SU-DHL-6 (cell line): ENCODE results near the gene SLC47A1.

Experiments used
- H2AFZ ChIP-seq: fragments of 200-600 bp; sonication (generic); 2 replicates; pipeline ENCODE4 v1.6.1; 2014; ENCODE audit warnings: low read depth, mild to moderate bottlenecking, moderate library complexity, mixed read lengths, antibody characterized with exemption, low read length; ENCODE audit not compliant: severe bottlenecking
- H3F3A ChIP-seq: fragments of 200-600 bp; shearing (Covaris generic); 2 replicates; pipeline ENCODE4 v1.6.0; 2016; ENCODE audit warnings: antibody characterized with exemption, mild to moderate bottlenecking; ENCODE audit not compliant: insufficient read depth
- H3K27ac ChIP-seq: fragments of 200-600 bp; sonication (generic); 2 replicates; pipeline ENCODE4 v1.5.1; 2016; ENCODE audit warnings: low read depth, mild to moderate bottlenecking, low read length, moderate library complexity, mixed read lengths
- H3K27me3 ChIP-seq: fragments of 200-600 bp; sonication (generic), shearing (Covaris generic); 2 replicates; pipeline ENCODE4 v1.6.0; 2014; ENCODE audit warnings: mild to moderate bottlenecking, low read length
- H3K36me3 ChIP-seq: fragments of 200-600 bp; sonication (generic); 2 replicates; pipeline ENCODE4 v1.6.1; 2014; ENCODE audit warnings: mild to moderate bottlenecking, low read length, mixed read lengths
- H3K4me2 ChIP-seq: fragments of 300-600, 200-600 bp; shearing (Covaris generic), sonication (generic); 2 replicates; pipeline ENCODE4 v1.6.0; 2014; ENCODE audit warnings: low read length, low read depth, mild to moderate bottlenecking; ENCODE audit not compliant: poor library complexity, severe bottlenecking
- H3K4me3 ChIP-seq: fragments of 200-600 bp; sonication (generic); 2 replicates; pipeline ENCODE4 v1.5.1; 2014; ENCODE audit warnings: antibody characterized with exemption, low read length, mild to moderate bottlenecking, mixed read lengths; ENCODE audit not compliant: insufficient read depth, poor library complexity, severe bottlenecking
- H3K79me2 ChIP-seq: fragments of 200-600 bp; sonication (generic); 2 replicates; pipeline ENCODE4 v1.6.1; 2014; ENCODE audit warnings: mild to moderate bottlenecking, low read length, moderate library complexity; ENCODE audit not compliant: insufficient read depth
- H3K9ac ChIP-seq: fragments of 200-600 bp; sonication (generic); 2 replicates; pipeline ENCODE4 v1.7.0; 2014; ENCODE audit warnings: mild to moderate bottlenecking, low read length
- H3K9me2 ChIP-seq: fragments of 200-600 bp; sonication (generic); replicated peaks from 2 replicates; pipeline ENCODE4 v1.6.1; 2014; ENCODE audit warnings: low read length; ENCODE audit not compliant: insufficient read depth
- H3K9me3 ChIP-seq: fragments of 200-600 bp; sonication (generic); 2 replicates; pipeline ENCODE4 v1.6.1; 2014; ENCODE audit warnings: low read length, mixed read lengths; ENCODE audit not compliant: insufficient read depth
- H4K20me1 ChIP-seq: fragments of 200-600 bp; sonication (generic); 2 replicates; pipeline ENCODE4 v1.6.1; 2014; ENCODE audit warnings: low read depth, mild to moderate bottlenecking, antibody characterized with exemption, low read length, moderate library complexity, mixed read lengths
- CTCF ChIP-seq: fragments of 200-600 bp; sonication (generic); IDR thresholded peaks from one replicate; pipeline ENCODE4 v1.5.1; 2017; ENCODE audit warnings: antibody characterized with exemption, mild to moderate bottlenecking, low read length, moderate library complexity; ENCODE audit not compliant: insufficient read depth, poor library complexity, severe bottlenecking
- EZH2phosphoT487 ChIP-seq: fragments of 200-600 bp; sonication (generic), shearing (Covaris generic); conservative IDR thresholded peaks from 2 replicates; pipeline ENCODE4 v1.6.1; 2018; ENCODE audit warnings: mild to moderate bottlenecking, antibody characterized with exemption, low read length, moderate library complexity, mixed read lengths

SLC47A1 gene

GRCh38 chr17:19583871-19584270, 50.2 kb downstream of the SLC47A1 start:
- Histone ChIP-seq H2AFZ (no peak overlapping the region), H3F3A (no peaks in the 10 kb centered on the region), H3K36me3 (no peaks in the 10 kb centered on the region), H3K79me2 (no peaks in the 10 kb centered on the region), H3K9ac (no peak overlapping the region), H3K9me2 (no peaks in the 10 kb centered on the region), H3K27ac (no peak overlapping the region), H3K4me2 (no peak overlapping the region), H4K20me1 (no peaks in the 10 kb centered on the region), H3K27me3 (no peaks in the 10 kb centered on the region), H3K4me3 (no peak overlapping the region), H3K9me3 (no peaks in the 10 kb centered on the region)
- no peak for TF ChIP-seq CTCF

- Histone ChIP-seq H3F3A (no peaks in the 10 kb centered on the region), H3K4me3 (no peak overlapping the region), H3K9ac (no peak overlapping the region), H3K27me3 (no peaks in the 10 kb centered on the region), H2AFZ (no peak overlapping the region), H3K36me3 (no peaks in the 10 kb centered on the region), H3K27ac (no peak overlapping the region), H3K9me3 (no peaks in the 10 kb centered on the region), H4K20me1 (no peaks in the 10 kb centered on the region), H3K9me2 (no peaks in the 10 kb centered on the region), H3K79me2 (no peaks in the 10 kb centered on the region), H3K4me2 (no peak overlapping the region)
- no peak for TF ChIP-seq CTCF
- no peak for TF ChIP-seq EZH2phosphoT487
These were observed 56.8 kb downstream of the SLC47A1 start for GRCh38 chr17:19590451-19590850.

GRCh38 chr17:19590912-19591551, 57.4 kb downstream of the SLC47A1 start:
- TF ChIP-seq EZH2phosphoT487 = no peak
- no peak for TF ChIP-seq CTCF
- no peaks in the 10 kb centered on the region for H4K20me1 ChIP-seq
- H3K27ac ChIP-seq = no peak overlapping the region
- H3K4me2 ChIP-seq = no peak overlapping the region
- H3K9me3 ChIP-seq = no peaks in the 10 kb centered on the region
- no peaks in the 10 kb centered on the region for H3K36me3 ChIP-seq
- H3K9ac ChIP-seq = no peak overlapping the region
- H3K27me3 ChIP-seq = no peaks in the 10 kb centered on the region
- H3K4me3 ChIP-seq = no peak overlapping the region
- H3F3A ChIP-seq = no peaks in the 10 kb centered on the region
- H3K9me2 ChIP-seq = no peaks in the 10 kb centered on the region
- no peaks in the 10 kb centered on the region for H3K79me2 ChIP-seq
- no peak overlapping the region for H2AFZ ChIP-seq
